NCI-H1930 (cell line): ENCODE data around the gene ZNF648.
A peak's percentile ranks its signal among the peaks of the same experiment; 100 is the strongest.
"Not testable (repeated sequence)": the region's sequence is repeated elsewhere in the genome, so short reads cannot be mapped to it uniquely, and the experiment has no call there.

Experiments used
- DNase-seq, 2 experiments: peaks; one replicate each; lab custom pipeline; 2025; lab: John Stamatoyannopoulos, UW

The ZNF648 gene

DNA sequence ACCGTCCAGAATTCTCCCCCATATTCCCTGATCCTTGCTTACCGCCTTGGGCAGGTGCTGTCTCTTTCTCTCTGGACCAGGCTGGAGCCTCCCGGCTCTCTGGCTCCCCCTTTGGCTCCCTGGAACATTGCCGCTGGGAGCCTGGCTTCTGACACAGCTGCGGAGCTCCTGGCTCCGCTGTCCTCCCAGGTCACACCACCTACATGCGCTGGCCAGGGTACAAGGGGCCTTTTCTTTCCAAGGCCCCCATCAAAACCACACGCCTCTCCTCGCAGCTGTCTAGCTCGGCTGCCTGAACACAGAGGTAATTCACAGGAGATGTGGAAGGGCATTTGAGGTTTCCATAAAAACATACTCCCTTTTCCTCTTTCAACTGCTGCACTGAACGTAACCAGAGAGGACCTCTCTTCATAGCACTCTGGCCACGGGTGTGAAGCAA, 7.5 kb upstream of the ZNF648 start:
- DNase-seq: peak; percentile 51 to 56

DNA sequence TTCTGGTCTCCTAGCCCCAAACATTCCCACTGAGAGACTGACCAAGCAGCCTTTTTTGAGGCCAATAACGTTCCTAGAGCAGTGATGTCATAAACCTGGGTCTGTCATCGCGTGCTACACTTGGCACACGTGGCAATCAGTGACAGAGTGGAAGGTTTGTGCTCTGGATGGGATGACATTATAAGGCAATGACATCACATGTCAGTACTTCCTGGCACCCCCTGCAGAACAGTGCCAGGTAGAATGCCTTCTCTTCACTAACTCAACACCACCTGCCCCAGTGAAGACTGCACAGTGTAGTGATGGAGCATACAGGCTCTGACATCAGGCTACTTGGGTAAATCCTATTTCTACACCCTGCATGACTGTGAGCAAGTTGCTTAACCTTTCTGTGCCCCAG, 5.4 kb upstream of the ZNF648 start:
- no peak for DNase-seq

DNA sequence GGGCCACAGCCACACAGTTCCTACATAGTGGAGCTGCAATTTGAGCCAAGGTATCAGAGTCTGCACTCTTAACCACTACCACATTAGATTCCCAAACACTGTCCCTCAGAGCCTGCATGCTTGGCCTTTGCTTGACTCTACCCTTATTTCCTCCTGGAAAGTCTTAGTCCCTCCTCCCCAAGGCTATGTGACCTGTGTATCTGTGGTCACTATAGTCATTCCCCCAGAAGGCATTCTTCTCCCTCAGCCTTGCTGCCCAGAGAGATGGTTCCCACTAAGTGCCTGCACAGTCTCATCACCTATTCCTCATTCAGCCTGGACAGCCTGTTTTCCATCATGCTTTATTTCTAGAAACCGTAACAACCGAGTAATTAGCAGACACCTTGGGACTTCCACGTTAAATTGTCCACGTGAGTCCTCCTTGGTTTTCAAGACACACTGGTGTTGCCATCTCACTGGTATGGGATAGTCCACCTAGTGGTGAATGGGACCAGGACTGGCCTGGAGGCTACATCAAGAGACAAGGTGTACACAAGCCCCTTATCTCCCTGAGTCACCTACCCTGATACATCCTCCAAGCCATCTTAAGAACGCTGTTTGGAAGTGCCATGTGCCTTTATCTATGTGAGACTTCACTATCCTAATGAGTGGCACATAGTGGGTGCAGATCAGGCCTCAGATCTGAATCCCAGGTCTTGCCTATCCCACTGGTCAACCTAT, 3.8 kb upstream of the ZNF648 start:
- DNase-seq: no peak

DNA sequence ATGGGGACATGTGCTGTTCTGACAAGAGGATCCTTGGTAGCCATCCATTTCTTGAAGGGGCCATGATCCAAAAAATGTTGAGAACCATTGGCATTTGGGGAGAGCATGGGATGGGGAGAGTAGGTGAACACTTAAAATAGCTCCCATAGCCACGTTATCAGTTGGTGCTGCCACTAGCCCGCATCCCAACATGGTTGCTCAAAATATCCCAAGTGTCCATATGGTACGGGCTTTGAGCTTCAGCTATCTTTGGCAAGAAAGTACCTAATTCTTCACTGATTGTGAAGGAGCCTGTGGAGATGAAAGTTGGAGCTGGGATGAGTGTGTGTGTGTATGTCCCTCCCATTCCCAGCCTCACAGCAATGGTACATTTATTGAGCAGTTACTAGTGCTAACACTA, 3.1 kb upstream of the ZNF648 start:
- DNase-seq: no peak

DNA sequence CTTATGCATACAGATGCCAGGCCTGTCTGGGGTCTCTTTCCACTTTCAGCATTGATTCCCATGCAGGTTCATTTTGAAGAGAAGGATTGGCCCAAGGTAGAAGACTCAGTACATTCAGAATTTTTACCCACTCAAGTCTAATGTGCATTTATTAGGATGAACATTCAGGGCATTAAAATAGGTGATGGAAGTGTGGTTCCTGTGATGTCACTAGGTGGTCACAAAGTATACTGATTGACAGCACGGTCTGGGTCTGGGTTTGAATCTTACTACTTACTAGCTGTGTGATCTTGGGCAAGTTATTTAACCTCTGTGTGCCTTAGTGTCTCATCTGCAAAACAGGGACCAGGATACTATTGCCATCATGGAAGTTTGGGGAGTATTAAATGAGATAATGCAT, 711 bp upstream of the ZNF648 start:
- DNase-seq: no peak

DNA sequence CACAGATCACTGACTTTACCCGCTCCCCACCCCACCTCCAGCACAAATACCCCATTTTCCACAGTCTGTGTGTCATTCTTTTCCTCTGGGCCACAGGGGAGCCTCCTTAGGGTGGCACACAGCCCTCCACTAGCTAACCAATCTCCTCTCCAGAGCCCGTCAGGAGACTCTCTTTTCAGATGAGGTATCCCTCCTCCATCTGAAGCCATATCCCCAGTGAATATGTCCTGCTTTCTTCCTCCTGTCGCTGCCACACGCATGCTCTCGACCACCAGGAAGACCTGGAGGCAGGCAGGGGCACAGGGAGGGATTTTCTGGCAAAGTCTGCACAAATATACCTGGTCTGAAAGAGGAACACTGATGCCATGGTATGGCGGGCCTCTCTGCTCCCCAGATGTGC, 635 bp downstream of the ZNF648 start:
- DNase-seq: no peak

DNA sequence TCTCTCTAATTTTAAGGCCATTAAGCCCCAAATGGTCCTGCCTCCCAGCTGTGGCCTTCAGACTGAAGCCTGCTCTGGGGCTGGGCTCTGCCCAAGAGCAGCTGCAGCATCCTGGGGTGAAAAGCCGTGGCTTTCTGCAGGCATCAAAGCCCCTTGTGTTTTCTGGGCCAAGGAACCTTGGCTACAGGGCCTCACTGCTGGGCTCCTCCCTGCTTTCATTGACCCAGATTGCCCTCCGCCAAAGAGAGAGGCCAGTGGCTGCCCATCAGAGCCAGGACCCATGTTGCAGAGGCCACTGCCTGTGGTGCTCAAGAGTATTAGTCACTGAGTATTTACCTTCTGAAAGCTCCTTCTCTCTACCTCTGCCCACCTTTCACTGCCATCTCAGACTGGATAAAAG, 1.6 kb downstream of the ZNF648 start:
- DNase-seq: no peak

DNA sequence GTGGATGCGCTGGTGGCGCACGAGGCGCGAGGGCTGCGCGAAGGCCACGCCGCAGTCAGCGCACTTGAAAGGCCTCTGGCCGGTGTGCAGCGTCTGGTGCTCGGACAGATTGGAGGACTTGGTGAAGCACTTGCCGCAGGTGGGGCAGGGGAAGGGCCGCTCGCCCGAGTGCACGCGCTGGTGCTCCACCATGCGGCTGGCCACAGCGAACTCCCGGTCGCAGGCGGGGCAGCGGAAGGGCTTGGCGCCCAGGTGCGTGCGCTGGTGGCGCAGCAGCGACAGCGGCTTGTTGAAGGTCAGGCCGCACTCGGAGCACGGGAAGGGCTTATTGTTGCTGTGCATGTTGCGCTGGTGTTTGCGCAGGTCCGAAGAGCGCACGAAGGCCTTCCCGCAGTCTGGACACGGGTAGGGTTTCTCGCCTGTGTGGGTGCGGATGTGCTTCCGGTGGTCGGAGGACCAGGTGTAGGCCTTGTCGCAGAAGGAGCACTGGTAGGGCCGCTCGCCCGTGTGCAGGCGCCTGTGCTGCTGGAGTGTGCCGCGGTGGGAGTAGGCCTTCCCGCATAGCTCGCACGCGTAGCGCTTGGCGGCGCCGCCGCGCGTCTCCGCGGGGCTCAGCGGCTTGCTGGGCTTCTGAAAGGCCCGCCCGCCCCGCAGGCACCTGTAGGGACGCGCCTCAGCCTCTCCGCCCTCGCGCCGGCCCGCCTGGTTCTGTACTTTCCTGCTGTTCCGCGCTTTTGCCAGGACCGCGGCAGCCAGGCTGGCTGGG, 4.7 kb downstream of the ZNF648 start:
- no peak for DNase-seq

DNA sequence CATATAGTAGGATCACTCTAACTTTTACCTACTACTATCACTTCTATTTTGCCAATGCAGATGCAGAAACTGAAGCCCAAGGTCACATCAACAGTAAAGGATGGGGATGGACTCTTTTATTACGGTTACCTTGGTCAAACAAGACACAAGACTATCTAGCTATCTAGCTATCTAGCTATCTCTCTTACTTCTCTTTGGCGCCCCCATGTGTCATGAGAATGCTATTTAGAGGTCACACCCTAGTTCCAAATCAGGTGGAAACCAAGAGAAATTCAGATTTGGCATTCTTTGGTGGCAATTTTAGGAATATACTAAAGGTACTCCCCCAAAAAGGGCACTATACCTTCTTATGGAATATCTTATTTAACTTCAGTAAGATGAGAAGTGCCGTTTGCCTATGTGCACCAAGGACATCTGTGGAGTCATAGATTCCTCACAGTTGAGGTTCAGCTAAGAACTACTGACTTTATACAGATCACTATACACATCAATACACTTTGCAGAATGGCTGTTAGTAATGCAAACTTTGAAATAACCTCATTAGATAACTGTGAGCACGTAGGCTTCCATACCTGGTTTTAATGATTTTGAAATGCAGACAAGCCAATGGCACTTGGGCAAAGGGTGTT, 6.7 kb downstream of the ZNF648 start:
- peak; percentile 17 to 47 for DNase-seq

DNA sequence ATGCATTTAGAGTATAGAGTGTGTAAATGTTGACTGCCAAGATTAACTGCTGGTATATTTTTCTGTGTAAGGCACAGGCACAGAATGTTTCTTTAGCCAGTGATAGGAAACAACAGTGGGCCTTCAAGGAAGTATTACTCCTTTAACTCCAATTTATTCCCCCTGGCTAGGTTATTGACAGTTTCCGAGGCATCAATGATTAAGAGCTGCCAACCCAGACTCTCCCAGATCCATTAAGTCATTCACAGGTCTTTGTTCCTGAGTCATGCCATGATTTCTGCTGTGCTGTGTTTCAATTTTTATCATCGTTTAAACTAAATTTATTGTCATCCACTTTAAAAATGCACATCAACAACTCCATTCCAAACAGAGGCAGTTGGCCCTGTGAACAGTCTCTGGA, 9.2 kb downstream of the ZNF648 start:
- no peak for DNase-seq

DNA sequence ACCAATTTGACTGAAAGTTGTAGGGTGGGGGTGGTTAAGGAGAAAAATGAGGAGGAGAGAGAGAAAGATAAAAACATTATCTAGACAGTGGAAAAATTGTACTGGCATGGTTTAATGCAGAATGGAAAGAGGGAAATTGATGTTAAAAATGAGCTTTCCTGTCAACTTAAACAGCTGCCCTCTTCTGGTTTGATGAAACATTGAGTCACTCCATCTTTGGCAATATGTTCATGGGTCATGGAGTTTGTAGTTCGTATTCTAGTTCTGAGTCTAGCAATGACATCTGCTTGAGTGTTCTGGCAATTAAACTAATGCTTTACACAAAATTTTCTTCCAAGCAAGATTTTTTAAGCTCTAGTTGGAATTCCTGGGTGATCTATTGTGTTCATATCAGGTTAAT, 9.6 kb downstream of the ZNF648 start:
- no peak for DNase-seq

DNA sequence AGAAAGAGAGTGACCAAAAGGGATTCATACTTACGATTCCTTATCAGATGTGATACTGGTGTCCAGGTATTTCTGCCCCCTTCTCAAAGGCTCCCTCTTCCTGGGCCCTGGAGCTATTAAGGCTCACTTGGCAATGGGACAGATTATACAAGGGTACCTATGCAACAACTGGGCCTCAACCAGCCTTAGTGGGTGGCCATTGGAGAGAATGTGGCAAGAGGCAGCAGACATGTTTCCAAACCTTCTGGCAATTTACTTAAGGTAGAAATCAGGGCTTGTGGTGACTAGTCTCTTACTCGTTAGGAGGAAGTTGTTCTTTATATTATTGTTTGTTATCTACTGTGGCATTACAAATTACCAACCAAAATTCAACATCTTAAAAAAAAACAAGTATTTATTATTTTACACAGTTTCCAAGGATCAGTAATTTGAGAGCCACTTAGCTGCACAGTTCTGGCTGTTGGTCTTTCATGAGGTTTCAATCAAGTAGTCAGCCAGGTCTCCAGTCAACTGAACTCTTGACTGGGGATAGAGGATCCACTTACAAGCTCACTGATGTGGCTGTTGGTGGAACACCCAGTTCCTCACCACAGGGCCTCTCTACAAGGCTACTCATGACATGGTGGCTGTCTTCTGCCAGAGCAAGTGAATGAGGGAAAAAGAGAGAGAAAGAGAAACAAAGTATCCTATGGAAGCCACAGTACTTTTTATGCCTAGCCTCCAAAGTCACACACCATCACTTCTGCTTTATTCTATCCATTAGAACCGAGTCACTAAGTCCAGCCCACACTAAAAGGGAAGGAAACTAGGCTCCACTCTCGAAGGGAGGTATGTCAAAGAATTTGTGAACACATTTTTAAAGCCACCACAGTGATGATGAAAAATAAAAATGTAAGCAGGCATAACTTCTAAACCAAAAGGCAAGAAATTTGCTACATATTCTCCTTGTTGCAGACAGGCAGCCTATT, 10.7 kb downstream of the ZNF648 start:
- no peak for DNase-seq

DNA sequence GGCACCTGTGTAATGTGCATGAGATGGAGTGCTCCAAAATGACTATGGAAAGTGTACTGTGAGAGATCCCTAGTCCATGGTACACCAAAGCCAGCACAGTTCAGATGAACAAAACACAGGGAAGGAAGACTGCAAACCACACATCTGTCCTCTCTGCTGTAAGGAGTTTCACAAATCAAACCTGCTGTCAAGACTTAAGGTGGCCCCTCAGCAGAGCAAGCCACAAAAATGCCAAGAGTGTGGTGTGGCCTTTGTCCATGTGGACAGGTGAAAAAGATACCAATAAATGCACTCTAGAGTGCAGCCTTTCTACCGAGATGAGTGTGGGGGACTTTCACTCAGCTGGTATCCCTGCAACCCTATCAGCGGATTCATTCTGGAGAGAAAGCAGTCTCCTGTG, 12.9 kb downstream of the ZNF648 start:
- no peak for DNase-seq

DNA sequence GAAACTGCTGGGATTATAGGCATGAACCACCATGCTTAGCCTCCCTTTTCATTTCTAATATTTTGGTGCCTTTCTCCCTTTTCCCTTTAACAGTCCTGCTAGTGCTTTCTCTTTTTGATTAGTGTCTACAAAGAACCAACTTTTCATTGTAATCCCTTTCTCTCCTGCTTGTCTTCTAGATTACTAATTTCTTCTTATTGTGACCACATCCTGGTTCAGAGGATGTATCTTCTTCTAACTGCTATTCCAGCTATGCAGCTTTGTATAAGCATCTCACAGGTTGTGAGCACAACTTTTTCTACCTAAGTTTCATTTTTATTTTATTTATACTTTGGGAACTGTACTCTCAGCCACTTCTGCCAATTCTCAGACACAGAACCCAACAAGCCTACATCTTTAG, 14.7 kb downstream of the ZNF648 start:
- no peak for DNase-seq

DNA sequence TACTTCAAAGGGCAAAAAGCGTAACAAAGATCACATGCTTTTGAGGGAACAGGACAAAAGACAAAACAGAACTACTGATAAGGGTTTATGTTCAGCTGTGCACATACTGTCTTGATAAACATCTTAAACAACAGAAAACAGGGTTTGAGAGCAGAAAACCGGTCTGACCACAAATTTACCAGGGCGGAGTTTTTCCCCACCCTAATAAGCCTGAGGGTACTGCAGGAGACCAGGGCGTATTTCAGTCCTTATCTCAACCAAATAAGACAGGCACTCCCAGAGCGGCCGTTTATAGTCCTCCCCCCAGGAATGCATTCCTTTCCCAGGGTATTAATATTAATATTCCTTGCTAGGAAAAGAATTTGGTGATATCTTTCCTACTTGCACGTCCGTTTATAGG, 16.0 kb downstream of the ZNF648 start:
- not testable (repeated sequence) for DNase-seq

DNA sequence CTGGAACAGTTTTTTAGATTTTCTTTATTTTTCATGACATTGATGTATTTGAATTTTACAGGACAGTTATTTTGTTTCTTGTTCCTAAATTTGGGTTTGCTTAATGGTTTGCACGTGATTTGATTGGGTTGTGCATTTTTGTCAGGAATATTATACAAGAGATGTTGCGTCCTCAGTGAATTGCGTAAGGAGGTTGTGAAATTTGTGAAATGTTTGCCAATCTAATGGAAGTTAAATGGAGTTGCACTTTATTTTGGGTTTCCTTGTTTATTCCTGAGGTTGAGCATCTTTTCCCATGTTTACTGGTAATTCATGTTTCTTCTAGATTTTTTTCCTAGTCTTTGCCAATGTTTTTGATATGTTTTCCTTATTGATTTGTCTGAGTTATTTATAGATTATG, 19.9 kb downstream of the ZNF648 start:
- no peak for DNase-seq

DNA sequence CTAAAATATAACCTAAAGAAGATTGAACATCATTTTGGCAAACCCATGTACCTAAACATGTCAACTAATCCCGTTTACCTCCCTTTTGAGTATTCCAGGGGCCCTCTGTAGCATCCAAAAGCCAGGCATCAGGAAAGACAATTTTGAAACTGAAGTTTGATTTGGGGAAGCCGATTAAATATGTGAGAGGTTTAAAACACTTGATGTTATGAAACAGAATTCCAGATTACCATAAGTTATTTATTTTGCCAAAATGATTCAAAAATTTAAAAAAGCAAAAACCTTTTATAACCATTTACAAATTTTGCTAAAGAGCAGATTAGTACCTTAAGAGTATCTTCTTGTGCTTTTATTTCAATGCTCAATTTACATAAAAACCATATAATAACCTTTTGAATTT, 23.3 kb downstream of the ZNF648 start:
- no peak for DNase-seq

DNA sequence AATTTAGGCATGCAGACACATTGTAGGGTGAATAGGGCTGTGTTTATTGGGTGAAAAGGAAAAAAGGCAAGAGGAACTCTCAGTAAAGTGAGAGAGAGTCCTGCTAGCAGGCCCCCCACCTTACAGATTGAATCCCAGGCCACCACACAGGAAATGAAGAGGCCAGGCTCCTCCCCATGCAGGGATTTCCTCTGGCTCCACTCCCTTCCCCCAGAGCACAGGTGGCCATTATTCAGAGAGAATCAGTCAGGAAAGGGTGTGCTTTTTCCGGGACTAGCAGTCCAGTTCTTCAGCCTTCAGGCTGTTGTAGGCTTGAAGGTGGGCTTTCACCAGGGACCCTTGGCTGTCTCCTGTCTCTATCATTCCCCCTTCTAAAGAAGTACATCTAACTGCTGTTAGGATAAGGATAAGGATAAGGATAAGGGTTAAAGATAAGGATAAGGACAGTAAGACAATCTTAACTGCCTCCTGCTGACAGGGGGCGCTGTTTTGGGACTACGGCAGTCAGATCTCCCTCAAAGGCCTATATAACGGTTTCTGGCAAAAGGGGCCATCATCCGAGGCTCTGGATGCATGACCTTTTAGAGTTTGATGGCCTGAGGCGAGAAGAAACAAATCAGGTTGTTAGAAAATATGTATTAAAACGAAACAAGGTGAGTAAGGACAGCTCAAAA, 26.3 kb downstream of the ZNF648 start:
- DNase-seq: no peak

DNA sequence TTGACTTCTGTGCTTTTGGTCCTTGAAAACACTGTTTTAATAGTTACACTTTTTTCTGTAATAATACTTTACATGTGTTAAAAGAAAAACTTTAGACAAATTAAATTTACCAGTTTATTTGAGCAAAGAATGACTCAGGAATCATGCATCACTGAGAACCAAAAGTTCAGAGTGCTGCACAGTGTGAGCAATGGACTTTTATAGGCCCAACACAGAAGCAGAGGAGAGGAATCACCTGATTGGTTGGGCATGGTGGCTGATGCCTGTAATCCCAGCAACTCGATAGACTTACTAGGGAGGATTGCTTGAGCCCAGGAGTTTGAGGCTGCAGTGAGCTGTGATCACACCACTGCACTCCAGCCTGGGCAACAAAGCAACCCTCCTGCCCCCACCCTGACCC, 29.3 kb downstream of the ZNF648 start:
- DNase-seq: no peak

DNA sequence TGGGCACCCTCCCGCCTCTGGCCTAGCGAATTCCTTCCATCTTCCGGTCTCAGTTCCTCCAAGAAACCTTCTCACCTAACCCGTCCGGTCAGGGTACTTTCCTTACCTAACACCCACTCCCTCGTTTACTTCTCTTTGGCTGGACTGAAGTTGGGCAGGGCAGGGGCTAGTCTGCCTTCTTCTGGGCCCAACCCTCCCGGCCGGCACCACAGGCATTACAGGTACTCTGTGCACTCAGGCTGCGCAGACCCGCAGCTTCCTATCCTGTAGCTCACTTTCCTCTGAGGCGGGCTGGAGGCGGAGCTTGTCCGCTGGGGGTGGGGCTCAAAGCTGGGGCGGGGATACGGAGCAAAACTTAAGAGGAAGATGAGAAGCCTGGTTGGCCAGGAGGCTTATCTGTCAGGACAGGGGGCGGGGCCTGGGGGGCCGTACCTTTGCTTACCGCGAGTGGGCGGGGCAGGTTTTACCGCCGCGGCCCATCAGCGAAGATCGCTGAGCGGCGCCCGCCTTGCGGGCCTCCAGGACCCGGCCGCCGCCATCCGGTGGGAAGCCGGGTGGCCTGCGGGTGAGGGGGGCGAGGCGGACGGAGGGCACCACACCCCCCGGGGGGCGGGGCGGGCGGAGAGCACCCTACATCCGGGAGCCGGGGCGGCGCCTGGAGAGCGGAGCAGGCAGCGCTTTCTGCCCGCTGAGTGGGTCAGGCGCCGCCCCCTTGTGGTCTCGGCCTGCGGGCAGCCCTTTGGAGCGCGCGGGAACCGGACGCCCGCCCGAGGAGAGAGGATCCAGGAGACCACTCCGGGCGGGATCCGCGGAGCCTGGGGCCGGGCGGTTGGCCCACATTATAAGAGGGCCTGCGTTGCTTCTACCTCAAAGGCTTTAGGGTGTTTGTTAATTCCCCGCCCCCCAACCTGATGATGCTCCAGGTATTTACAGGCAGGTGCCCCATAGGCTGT, 31.9 kb downstream of the ZNF648 start:
- DNase-seq: peak; percentile 97 to 99
